Adrenal gland (tissue), 5 donors: ENCODE results near the gene DHDDS.

ENCODE experiments used
- CTCF ChIP-seq, 6 experiments: fragments of 450-650 bp in 4 of 6; fragments of 200-600 bp in 2 of 6; sonication (generic) in 1 of 6; IDR thresholded peaks; 1 replicate in 5 of 6; 2 replicates in 1 of 6; pipeline versions ENCODE4 v1.5.1 to v1.8.0; 2016 to 2021; ENCODE audit warnings: antibody characterized with exemption in 6 of 6, mild to moderate bottlenecking in 2 of 6, moderate library complexity in 1 of 6
- POLR2A ChIP-seq, 2 donors: fragments of 450-650 bp; IDR thresholded peaks; one replicate each; pipeline ENCODE4 v1.6.1; 2017; ENCODE audit warnings: antibody characterized with exemption in 2 of 2, mild to moderate bottlenecking in 2 of 2, moderate library complexity in 1 of 2
- donor health status: DM: no; HTN: no; CAD: no.

- TF ChIP-seq CTCF (IDR thresholded peaks at IDR 0.05) (no peak), POLR2A (IDR thresholded peaks at IDR 0.05) (no peak)
Measured at GRCh38 chr1:26478159-26478558, 46.0 kb downstream of the DHDDS start.
